ENCODE data around the gene CXXC5.
"Not testable (repeated sequence)": the region's sequence is repeated elsewhere in the genome, so short reads cannot be mapped to it uniquely, and the experiment has no call there.

Gene CXXC5

DNA sequence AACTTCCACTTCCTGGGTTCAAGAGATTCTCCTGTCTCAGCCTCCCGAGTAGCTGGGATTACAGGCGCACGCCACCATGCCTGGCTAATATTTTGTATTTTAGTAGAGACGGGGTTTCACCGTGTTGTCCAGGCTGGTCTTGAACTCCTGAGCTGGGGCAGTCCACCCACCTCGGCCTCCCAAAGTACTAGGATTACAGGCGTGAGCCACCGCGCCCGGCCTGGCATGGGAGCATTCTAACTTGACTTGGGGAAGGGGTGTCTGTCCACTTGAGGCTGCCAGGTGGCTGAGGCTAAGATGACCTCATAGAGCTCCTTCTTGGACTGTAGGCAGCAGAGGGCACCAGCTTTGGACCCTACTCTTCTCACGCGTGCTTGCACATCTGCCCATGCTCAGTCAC is 65.7 kb downstream of the CXXC5 start:
- DNase-seq = not testable (repeated sequence)

DNA sequence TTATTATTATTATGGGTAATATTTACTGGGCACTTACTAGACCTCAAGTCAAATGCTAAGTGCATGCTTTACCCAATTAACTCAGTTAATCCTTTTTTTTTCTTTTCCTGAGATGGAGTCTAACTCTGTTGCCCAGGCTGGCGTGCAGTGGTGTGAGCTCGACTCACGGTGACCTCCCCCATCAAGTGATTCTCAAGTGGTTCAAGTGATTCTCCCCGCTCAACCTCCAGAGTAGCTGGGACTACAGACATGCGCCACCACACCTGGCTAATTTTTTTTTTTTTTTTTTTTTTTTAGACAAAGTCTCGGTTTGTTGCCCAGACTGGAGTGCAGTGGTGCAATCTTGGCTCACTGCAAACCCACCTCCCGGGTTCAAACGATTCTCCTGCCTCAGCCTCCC is 69.1 kb downstream of the CXXC5 start:
- no peak for DNase-seq

DNA sequence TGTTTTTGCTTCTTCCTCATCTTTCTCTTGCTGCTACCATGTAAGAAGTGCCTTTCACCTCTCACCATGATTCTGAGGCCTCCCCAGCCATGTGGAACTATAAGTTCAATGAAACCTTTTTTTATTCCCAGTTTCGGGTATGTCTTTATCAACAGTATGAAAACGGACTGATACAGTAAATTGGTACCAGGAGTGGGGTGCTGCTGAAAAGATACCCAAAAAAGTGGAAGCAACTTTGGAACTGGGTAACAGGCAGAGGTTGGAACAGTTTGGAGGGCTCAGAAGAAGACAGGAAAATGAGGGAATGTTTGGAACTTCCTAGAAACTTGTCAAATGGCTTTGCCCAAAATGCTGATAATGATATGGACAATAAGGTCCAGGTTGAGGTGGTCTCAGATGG is 70.3 kb downstream of the CXXC5 start:
- not testable (repeated sequence) for DNase-seq

DNA sequence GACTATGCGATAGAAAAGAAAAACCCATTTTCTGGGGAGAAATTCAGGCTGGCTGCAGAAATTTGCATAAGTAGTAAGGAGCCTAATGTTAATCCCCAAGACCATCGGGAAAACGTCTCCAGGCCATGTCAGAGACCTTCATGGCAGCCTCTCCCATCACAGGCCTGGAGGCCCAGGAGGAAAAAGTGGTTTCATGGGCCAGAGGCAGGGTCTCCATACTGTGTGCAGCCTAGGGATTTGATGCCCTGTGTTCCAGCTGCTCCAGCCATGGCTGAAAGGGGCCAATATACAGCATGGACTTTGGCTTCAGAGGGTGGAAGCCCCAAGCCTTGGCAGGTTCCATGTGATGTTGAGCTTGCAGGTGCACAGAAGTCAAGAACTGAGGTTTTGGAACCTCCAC is 71.8 kb downstream of the CXXC5 start:
- DNase-seq = not testable (repeated sequence)

DNA sequence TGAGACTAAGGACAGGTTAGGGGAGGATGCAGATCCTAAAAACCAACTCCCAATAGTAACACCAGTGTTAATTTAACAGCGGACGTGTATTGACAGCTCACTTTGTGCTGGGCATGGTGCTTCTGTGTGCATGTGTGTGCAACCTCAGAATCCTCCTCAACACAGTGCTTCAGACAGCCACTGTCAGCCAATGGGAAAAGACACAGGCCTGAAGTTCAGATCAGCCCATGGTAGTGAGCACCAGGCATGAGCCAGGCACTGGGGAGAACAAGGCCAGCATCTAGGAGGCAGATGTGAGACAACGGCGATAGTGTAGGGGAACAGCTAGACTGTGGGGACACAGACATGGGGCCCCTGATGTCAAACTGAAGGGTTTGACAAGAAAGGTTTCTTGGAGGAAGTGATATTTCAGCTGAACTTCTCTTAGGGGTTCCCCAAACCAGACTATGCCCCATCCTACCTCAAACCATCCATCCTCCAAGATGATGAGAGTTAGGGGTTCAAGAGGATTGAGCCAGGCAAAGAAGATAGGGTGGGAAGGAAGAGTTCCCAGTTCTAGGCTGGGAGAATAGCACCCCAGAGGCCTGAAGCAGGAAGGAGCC is 75.9 kb downstream of the CXXC5 start:
- no peak for DNase-seq

DNA sequence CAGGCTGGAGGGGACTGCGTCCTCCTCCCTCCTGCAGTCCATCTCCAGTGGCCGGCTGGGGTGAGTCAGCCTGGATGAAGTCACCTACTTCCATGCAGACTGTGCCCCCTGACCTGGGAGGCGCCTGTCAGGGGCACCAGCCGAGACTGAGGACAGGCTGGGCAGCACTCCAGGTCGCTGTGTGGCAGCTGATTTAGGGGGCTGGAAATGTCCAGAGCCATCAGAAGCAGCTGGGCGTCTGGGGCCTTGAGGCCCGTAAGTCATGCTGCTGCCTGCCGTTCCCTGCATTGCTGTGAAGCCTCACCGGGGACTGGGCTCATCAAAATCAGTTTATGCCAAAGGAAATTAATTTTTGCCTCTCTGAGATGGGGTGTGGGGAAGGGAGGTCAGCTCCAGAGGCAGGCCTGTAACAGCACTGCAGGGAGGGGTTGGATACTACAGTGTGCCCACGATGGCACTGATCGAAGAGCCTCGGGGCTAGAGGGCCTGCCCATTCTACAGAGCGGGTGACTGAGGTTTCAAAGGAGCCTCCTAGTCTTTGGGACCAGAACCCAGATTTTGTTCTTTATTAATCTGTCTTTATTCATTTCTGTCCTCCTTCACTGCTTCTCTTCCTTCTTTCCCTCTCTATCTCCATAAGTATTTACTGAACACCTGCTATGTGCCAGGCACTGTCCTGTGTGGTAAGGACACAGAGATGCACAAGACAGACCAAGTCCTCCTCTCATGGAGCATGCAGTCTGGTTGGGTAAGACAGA is 77.1 kb downstream of the CXXC5 start:
- DNase-seq = no peak

DNA sequence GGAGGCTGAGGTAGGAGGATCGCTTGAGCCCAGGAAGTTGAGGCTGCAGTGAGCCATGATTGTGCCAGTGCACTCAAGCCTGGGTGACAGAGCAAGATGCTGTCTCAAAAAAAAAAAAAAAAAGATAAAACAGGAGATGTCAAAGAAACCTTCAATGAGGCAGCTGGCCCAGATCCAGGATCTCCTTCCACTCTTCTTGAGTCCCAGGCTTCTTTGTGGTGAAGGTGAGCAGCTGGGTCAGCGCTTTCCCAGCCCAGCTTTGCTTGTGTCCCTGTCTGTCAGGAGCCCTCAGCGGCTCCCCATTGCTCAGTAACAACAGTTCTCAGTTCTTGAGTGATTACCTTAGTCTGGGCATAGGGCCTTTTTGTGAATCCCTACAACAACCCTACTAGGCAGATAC is 78.1 kb downstream of the CXXC5 start:
- no peak for DNase-seq

DNA sequence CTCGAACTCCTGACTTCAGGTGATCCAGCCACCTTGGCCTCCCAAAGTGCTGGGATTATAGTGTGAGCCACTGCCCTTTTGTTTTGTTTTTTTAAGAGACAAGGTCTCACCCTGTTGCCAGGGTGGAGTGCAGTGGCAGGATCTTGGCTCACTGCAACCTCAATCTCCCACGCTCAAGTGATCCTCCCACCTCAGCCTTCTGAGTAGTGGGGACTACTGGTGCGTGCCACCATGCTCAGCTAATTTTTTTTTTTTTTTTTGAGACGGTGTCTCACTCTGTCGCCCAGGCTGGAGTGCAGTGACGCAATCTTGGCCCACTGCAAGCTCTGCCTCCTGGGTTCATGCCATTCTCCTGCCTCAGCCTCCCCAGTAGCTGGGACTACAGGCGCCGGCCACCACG is 79.5 kb downstream of the CXXC5 start:
- DNase-seq = not testable (repeated sequence)

DNA sequence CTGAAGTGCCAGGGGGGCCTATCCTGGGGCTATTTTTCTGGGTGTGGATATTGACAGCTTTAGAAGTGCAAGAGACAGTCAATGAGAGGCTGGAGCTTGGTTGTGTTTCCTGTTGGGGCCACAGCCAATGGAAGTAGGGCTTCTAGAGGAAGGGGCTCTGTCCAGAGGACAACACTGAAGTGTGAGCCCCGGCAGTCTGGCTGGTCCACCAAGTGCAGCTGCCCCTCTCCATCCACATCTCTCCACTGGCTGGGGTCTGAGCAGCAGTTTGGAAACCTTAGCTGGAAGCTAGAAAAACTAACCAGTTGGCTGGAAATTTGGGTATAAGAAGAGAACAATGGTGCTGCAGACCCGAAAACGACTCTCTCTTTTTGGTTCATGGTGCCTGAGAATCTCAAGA is 83.1 kb downstream of the CXXC5 start:
- no peak for DNase-seq

DNA sequence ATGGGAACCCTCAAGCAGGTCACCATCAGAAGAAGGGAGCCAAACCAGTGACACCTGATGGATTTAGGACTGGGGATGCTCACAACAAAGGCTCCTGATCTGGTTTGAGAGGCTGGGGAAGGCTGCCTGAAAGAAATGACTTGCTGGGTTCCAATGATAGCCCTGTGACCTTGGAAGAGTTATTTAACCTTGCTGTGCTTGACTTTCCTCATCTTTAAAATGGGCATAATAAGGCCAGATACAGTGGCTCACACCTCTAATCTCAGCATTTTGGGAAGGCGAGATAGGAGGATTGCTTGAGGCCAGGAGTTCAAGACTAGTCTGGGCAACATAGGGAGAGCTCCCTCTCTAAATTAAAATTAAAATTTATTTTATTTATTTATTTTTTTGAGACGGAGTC is 83.9 kb downstream of the CXXC5 start:
- DNase-seq = no peak

DNA sequence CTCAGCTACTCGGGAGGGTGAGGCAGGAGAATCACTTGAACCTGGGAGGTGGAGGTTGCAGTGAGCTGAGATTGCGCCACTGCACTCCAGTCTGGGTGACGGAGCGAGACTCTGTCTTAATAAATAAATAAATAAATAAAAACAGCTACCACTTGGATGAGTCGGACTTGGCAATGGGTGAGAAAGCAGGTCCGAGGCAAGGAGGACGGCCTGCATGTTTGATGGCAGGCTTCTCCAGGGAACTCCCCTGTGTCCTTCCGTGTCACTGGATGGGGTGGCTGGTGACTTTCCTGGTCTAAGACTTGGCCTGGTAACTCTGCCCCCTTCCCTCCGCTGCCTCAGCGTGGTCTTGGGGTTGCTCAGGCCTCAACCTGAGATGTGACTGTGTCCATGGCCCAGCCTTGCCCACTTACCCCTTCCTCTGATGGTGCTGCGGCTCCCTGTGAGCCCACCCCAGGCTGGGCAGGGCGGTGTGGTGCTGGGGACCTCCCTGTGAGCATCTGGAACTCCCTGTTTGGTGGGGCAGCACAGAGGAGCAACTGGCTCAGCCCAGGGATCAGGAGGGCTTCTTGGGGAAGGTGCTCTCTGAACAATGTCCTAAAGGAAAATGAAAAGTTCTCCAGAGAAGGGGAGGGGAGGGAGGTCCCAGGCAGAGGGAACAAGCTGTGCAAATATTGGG is 85.0 kb downstream of the CXXC5 start:
- no peak for DNase-seq
